Mucosa of gallbladder (tissue), 1 donor: ENCODE results near the gene SEMA6C. TPM values are rescaled to one million over a fixed set of nuclear protein-coding genes. Genes with fewer than 3 reads are reported as not detected.

ENCODE experiments used
- DNase-seq: peaks from one replicate; pipeline ENCODE4 v3.0.0-alpha.2; 2020; ENCODE audit warnings: low spot score
- total RNA-seq: library from RNA; stranded (reverse); gene quantifications from one replicate; pipeline ENCODE4 v1.2.1, GENCODE V29; 2021
- donor health status: DM: no; HTN: no; CAD: no.

SEMA6C gene
- total RNA-seq, 1 donor from 2014 or later, result 9.1 TPM

DNA sequence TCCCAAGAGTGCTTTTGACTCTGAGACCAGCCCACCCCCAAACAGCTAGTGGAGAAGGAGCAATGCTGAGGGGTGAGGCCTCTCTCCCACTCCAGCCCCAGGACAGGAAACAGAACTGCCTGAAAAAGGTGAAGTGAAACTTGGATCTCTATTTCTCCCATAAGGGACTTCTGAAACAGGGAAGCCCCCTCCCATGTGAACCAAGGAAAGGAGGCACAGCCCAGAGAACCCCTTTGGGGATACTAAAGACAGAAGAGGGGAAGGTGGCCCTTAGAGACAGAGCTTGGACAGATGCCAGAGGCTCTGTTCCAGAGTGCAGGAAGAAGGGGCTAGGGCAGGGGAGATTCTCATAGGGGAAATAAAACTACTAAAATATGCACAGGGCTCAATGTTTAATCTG lies 12.9 kb upstream of the SEMA6C start:
- DNase-seq, result no peak

DNA sequence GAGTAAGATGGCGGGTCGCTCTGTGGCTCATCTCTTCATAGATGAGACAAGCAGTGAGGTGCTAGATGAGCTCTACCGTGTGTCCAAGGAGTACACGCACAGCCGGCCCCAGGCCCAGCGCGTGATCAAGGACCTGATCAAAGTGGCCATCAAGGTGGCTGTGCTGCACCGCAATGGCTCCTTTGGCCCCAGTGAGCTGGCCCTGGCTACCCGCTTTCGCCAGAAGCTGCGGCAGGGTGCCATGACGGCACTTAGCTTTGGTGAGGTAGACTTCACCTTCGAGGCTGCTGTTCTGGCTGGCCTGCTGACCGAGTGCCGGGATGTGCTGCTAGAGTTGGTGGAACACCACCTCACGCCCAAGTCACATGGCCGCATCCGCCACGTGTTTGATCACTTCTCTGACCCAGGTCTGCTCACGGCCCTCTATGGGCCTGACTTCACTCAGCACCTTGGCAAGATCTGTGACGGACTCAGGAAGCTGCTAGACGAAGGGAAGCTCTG lies 12.4 kb upstream of the SEMA6C start:
- no peak for DNase-seq

DNA sequence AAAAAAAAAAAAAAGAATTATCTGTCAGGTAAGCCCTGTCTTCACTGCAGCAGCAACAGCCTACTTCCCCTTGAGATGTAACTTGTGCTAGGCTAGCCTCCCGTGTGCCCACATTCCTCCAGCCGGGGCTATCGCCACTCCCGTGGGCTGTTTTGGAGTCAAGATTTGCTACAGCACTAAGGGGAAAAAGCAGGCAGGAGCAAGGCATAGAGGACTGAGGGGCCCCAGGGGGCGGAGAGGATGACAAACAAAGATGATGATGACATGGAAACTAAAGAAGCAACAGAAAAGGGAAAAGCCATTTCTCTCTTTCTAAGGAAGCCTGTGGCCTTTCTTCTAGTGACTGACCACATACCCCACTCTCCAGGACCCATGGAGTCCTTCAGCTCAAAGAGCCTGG lies 11.9 kb upstream of the SEMA6C start:
- no peak for DNase-seq

DNA sequence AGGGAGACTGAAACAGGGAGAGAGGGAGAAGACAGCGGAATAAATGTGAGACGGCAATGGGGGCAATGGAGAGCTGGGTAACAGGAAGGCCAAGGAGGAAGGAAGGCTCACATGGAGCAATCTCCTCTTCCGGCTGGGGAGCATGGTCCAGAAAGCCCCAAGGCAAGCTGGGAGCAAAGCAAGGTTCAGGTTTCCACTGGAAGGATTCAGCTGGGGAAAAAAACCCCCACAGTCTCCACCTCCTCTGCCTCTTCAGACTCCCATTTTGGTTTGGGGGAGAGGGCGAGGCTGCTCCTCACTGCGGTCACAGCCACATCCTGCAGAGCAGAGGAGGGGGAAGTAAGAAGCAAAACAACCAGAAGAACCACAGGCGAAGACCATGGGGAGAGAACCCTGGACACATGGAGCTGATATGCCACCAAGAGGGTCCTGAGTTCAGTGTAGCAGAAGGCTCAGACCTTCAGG lies 10.7 kb upstream of the SEMA6C start:
- DNase-seq, result no peak

DNA sequence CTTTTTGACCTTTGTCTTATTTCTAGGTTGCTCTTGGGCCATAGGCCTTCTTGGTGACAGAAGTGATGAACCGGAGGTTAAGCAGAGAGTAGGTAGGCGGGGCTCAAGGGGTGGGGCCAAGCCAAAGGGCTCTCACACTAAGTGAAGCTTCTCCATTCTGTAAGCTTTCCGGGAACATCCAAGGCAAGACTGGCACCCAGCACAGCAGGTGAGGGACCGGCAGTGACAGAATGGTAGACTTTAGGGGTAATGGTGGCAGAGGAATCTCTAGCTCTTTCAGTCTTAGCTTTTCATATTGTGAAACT lies 10.0 kb upstream of the SEMA6C start, which contains the start of gene TNFAIP8L2:
Gene TNFAIP8L2, plus strand, starts transcription at position 135 of the 305 bp plus-strand sequence. CDS start 2,049 bp downstream, outside the sequence.
- DNase-seq, result peak; percentile 38

DNA sequence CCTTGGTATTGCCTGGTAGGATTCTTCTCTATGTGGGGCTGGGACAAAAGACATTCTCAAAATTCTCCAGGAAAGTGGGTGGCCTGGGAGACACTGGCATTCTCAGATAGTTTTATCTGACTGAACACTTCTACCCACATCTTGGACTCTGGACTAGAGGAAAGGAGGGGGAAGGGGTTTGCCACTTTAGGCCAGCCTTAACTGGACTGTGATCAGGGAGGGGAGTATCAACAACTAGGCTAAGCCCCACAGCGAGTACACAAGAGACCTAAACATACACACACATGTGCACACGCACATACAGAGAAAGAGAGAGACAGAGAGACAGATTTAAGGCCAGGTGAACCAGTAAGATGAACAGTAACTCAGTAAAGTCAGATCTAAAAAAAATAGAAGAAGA lies 1.2 kb upstream of the SEMA6C start:
- DNase-seq, result no peak

DNA sequence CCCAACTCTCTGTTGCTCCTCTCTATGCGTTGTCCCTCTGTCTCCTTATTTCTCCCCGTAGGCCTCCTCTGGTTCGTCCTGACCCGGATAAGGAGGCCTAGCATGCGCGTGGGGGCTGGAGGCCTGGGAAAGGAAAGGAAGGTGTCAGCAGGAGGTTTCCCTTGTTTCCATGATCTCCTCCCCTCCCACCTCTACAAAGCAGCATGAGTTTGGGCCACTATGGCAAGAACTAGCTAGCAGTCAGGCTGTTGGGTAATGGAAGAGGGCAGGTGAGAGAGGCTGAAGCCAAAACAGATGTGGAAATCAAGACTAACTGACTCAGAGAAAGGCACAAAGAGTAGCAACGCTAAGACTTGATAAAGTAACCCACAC lies 687 bp upstream of the SEMA6C start:
- no peak for DNase-seq

DNA sequence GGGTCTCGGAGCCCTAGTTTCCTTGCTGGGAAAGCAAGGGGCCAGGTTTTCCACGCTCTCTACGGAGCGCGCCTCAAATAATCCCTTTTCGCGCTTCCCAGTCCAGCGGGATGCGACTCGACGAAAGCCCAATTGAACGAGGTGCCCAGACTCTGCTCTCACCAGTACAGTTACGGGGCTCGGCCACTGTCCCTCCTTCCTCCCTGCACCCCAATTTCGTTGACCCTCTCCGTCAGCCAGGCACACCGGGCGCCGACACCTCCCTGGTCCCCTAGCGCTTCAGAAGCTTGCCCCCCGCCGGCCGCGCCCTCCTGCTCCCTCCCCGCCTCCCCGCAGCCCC lies 389 bp downstream of the SEMA6C start:
- DNase-seq, result no peak

DNA sequence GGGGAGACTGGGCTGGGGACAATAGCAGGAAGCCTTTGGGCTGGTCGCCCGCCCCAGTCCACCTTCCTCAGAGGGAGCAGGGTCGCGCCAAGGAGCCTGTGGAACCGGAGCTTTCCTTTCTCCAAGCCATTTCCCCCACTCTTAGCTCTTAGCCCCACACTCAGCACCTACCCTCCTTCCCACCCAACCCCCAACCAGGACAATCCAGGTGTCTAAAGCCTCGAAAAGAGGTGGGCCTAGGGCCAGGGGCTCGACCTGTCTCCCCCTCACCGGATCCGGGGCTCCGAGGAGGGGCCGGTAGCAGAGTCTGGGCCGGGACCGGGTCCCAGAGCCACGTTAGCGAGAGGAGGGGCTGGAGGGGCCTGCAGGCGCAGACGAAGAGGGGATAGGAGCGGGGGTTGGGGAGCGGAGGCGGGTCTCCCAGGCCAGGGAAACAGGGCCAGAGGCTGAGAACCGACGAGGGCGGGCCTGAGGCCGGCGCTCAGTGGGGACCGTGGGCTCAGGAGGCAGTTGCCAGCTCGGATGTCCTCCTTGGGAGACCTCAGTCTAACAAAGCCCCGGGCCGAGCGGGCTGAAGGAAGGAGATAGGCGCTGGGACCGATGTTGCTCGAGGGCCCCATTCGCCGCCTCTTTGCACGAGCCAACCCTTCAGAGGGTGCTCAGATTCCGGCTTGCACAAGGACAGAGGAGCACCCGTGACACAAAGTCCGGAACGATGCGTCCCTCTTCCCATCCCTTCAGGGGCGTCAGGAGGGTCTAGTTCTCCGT lies 943 bp downstream of the SEMA6C start:
- no peak for DNase-seq

DNA sequence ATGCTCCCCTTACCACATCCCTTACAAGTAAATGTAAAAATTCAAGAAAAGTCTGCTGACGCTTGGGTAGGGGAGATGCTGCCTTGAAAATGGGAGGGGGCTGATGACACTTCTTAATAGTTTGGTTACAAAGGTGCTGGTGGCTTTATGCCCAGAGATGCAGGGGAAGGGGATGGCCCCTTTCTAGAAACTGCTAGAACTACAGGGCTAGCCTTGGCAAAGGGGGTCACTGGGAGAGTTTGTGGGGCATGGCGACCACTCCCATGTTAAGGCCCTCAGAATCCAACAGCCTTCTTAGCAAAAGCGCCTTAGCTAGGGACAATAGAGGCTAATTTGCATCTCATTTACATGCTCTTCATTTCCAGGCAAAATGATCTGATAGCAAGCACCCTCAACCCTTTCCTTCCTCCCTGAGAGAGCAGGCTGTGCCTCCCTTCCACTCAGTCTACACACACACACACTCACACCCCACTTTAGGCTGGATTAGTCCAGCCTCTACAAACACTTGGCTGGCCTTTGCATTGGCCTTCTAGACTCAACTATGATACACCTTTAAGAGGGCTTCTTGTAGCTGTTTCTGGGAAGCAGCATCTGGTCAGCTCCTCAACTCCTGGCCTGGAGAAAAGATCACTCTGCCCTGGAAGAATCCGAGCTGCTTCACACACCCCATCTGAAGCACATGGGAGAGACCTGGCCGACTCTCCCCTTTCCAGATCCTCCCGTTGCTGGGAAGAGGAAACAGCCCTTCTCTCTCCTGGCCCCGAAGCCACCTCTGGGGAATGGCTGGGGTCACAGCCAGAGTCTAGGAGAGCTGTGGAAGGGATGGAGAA lies 1.7 kb downstream of the SEMA6C start:
- no peak for DNase-seq

DNA sequence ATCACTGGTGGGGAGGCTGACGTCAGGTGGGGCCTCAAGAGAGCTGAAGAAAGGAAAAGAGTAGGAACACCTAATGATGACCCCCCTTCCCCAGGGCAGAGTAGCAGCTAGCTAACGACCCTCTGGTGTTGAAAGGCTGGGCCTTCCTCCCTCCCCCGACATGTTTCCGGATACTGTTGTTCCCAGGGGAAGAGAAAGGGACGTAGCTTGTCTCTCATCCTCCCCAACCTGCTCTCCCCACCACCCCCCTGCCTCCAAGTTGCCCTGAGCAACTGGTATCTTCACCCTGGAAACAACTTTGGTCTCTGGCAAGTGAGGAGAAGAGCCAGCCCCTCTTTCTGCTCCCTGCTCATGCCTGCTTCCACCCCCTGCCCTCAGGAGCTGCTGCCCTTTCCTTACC lies 2.4 kb downstream of the SEMA6C start:
- DNase-seq, result no peak

DNA sequence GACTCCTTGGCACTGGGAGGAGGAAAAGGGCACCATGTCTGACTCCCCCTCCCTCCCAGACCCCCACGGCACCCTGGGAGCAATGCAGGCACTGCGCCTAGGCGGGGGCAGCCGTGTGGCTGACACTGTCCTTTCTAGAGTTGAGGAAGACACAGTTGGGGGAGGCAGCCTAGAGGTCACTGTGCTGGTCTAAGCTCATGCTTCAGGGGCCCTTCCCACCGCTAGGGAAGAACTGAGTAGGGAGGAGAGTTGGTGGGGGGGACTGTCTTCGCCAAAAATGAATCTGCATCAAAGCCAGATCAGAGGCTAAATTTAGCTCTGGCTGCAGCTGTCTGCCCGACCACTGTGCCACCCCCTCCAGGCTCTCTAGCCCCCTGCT lies 3.4 kb downstream of the SEMA6C start:
- no peak for DNase-seq

DNA sequence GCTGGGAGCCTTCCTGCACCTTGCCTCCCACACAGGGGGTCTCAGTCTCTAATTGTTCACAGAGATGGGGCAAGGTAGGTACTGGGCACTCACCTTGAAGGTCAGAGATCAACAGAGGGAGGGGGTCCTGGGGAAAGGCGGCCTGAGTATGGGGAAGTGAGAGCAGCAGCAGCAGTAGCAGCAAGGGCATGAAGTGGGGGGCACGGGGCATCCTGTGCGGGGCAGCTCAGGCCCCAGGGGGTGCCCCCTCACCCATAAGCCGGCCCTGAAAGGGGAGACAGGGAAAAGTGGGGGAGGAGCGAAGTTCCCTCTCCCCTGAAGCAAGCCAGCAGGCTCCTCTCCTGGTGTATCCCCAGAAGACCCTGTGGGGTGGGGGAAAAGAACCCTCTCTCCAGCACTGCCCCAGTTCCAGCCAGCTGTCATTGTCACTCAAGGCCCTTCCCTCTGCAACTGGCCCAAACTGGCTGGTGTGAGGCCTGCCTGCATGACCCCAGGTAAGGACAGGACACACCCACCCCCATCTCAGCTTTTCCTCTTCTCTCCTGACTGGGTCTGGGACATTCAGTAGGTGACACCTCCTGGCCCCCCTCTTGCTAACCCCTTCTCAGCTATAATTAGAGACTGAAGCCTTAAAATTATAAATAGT lies 3.9 kb downstream of the SEMA6C start:
- DNase-seq, result no peak

DNA sequence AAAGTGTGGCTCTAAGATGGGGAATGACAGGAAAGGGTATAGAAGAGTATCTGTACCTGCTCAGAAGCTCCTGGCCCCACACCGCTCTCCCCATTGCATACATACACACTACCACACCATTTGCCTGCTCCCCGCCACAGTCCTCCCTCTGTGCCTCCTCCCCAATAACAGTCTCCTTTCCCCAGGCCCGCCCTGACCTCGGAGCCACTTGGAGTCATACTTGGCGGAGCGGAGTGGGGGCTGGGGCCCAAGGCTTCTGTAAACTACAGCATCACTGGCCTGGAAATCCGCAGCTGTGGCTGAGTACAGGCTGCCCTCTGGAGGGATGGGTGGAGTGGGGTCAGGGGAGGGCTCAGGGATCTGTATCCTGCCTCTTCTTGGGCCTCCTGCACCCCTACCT lies 8.6 kb downstream of the SEMA6C start:
- no peak for DNase-seq

DNA sequence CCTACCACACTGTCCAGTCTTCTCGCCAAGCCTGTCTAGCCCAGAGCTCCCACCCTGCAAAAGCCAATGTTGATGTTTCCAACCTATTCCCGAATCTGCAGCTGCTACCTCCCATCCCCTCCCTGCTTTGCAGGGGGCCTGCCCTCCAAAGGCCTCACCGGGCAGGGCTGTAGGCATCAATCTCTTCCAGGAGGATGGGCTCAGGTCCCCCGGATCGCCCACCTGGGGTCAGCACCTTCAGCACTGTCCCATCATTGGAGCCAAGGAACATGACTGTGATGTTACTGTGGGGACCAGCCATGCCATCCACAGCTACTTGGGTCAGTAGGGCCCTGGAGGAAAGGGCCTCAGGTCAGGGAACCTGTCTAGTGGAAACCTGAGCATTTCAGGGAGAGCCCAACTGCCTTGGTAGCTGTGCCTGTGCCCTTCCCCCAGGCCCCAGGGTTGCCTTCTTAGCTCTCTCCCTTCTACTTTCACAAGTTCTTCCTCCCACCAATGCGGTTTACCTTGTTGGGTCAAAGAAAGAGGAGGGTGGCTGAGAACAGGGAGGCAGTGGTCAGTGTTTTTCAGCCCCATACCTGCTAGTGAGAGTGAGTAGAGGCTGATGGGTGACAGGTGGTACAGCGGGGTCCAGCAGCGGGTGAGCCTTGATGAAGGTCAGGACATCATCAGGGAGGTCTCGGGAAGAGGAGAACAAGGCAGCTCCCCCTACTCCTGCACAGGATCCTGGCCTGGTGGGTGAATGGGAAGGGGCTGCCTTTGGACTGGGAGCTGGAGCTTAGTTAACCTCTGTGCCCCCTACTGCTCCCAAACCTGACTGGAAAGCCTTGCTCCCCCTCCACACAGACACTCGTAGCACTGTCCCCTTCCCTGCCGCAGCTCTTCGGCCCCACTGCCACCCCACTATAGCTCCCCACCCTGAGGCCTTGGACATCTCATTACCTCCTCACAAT lies 10.7 kb downstream of the SEMA6C start:
- no peak for DNase-seq

DNA sequence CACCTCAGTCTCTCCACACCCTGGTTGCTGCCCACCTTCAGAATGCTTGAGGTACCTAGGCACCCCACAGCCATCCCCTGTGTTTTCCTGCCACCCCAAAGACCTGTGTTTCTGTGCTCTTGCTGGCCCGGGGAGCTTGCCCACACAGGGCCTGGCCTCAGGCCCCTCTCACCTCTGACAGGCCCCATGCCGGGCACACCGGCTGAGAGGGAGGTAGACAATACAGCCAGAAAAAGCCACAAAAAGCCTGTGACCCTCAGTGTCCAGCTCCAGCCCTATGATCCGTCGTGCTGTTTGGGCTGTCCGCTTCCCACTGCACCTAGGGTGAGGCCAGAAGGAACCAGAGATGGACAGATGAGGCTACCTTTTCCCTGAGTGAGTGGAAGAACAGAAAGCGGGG lies 11.4 kb downstream of the SEMA6C start:
- no peak for DNase-seq

DNA sequence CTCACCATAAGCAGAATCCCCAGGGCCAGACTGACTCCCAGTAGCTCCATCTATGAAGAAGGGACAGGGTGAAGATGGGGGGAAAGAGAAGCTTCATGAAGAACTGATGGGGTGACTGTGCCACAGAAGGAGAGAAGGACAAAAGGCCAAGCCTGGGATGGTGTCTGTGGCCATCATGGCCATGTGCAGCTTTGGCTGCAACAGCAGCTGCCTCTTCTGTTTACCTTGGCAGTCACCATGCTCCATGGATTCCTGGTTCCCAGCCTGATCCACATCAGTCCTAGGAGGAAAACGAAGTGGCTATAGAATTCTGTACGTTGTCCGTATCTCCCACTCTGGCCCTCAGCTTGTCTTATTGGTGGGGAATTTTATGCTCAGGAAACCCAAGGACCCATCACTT lies 12.0 kb downstream of the SEMA6C start:
- no peak for DNase-seq

DNA sequence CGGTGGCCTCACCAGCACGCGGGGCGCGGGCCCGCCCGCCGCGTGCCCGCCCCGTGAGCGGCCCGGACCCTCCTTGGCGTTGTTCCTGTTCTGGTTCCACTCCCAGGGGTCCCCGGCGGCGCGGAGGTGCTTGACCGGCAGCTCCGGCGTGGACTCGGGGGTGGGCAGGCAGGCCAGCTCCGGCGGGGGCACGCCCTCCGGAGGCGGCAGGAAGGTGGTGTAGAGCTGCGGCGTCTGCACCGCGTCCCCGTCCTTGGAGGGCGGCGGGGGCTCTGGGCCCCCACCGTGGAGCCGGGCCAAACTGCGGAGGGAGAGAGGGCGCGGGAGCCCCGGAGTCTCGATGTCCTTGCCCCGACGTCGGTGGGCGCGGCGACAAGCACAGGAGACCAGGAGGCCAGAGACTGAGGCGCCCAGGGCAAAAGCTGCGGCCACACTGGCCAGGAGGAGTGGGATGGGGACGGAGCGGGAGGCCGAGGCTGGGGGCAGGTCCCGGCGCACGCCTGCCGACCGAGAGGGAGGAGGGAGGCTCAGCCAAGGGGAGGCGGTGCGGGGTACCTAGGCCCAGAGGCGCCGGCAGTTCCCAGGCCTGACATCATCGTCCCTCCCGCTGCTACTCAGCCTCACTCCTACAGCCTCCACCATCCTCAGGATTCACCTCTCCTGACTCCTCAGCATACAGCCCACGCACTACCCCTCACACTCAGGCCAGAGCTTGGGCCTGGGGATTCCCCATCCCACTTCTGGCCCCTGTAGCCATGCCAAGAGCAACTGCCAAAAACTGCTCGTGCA lies 13.2 kb downstream of the SEMA6C start:
- DNase-seq, result no peak

DNA sequence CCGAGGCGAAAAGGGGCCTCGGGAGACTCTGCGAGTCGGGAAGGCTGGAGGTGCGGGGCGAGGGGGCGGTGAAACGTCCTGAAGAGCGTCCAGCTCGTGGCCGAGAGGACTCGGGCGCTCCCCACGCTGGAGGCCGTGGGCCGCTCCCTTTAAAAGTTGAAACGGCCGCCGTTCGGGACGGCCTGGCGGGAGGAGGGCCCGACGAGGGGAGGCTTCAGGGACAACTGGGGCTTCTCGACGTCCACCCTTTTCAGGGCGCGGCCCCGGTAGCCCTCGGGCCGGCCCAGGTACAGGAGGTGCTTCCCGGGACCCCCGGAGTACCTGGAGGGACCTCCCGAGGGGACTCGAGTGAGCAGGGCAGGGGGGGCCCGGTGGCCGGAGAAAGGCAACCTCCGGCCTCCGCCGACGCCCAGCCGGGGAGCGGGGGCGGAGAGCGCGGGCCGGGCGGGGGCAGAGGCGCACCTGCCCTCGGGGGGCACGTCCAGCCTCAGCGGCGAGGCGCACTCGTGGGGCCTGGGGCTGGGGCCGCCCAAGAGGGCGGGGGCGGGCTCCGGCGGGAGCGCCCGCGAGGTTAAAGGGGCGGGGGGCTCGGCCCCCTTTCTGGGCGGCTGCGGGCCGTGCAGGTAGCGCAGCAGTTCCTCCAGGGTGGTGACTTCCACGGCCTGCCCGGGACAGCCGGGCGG lies 14.0 kb downstream of the SEMA6C start:
- no peak for DNase-seq

DNA sequence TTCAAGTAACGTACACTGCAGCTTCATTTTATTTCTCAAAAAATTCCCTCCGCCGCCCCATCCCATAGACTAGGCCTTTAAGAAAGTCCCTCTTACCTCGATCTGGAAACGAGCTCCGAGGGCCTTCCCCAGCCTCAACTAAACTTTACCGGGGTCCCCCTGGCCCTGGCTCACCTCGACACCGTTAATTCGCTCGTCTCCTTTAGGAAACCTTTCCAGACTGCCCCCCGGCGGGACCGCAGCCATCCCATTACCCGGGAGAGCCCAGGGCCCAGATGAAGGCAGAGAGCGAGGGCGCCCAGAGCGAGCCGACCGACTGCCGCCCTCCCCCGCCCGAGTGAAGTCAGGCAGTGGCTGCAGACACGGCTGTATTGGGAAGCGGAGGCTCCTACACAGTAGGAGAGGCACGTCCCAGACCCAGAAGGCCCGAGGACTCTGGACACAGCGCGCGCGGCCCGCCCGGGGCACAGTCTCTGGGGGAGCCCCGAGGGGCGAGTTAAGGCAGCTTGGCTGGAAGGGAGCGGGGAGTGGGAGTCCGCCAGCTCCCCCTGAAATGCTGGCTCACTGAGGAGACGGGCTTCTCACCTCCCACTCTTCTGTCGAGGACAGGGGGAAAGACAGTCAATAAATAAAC lies 14.6 kb downstream of the SEMA6C start:
- no peak for DNase-seq
